Vagina (tissue), 2 donors: Measurements from ENCODE around the gene ITM2B. TPM values are rescaled to one million over a fixed set of nuclear protein-coding genes. Genes with fewer than 3 reads are reported as not detected.

Experiments
- DNase-seq, 2 donors: peaks; one replicate each; pipeline ENCODE4 v3.0.0-alpha.2; 2017; ENCODE audit errors: extremely low spot score in 2 of 2
- H3K27ac ChIP-seq: fragments of 200-600 bp; sonication (generic); one replicate; pipeline ENCODE4 v1.5.1; 2019
- H3K27me3 ChIP-seq: fragments of 200-600 bp; sonication (generic); one replicate; pipeline ENCODE4 v1.5.1; 2019
- H3K36me3 ChIP-seq, 2 donors: fragments of 200-600 bp; sonication (generic); one replicate each; pipeline ENCODE4 v1.5.1; 2017 to 2019
- H3K4me1 ChIP-seq: fragments of 200-600 bp; sonication (generic); one replicate; pipeline ENCODE4 v1.5.1; 2019
- H3K4me3 ChIP-seq, 2 donors: fragments of 200-600 bp; sonication (generic); 1 replicate in 1 of 2; 2 replicates in 1 of 2; pipeline ENCODE4 v1.5.1; 2016 to 2019
- H3K9me3 ChIP-seq: fragments of 200-600 bp; sonication (generic); one replicate; pipeline ENCODE4 v1.5.1; 2019
- POLR2A ChIP-seq, 2 donors: fragments of 450-650 bp; IDR thresholded peaks; one replicate each; pipeline ENCODE4 v1.6.1; 2017; ENCODE audit warnings: antibody characterized with exemption in 2 of 2, mild to moderate bottlenecking in 2 of 2, moderate library complexity in 2 of 2
- POLR2AphosphoS5 ChIP-seq, 2 donors: sonication (generic); formaldehyde crosslinking; IDR thresholded peaks; one replicate each; pipeline ENCODE4 v1.9.0; 2017; ENCODE audit warnings: antibody characterized with exemption in 2 of 2, mild to moderate bottlenecking in 2 of 2, low read depth in 1 of 2; ENCODE audit not compliant: insufficient read depth in 1 of 2
- intact Hi-C: fragments of 100-400 bp; cut with DNase I; formaldehyde crosslinking; loops from one replicate; pipeline ENCODE4 v1.15.1; 2023
- total RNA-seq: library from RNA; depleted of rRNA; stranded (reverse); fragments of >200 nt; gene quantifications from one replicate; pipeline ENCODE4 v1.2.3, GENCODE V29; 2016
- TF ChIP-seq, protein P1 (sequence below), 3 experiments: fragments of 450-650 bp in 2 of 3; fragments of 200-600 bp in 1 of 3; sonication (generic) in 1 of 3; IDR thresholded peaks; one replicate each; pipeline ENCODE4 v1.5.1; 2017 to 2019; ENCODE audit warnings: antibody characterized with exemption in 3 of 3, mild to moderate bottlenecking in 2 of 3, moderate library complexity in 2 of 3

Gene ITM2B
- total RNA-seq: 475 TPM

DNA sequence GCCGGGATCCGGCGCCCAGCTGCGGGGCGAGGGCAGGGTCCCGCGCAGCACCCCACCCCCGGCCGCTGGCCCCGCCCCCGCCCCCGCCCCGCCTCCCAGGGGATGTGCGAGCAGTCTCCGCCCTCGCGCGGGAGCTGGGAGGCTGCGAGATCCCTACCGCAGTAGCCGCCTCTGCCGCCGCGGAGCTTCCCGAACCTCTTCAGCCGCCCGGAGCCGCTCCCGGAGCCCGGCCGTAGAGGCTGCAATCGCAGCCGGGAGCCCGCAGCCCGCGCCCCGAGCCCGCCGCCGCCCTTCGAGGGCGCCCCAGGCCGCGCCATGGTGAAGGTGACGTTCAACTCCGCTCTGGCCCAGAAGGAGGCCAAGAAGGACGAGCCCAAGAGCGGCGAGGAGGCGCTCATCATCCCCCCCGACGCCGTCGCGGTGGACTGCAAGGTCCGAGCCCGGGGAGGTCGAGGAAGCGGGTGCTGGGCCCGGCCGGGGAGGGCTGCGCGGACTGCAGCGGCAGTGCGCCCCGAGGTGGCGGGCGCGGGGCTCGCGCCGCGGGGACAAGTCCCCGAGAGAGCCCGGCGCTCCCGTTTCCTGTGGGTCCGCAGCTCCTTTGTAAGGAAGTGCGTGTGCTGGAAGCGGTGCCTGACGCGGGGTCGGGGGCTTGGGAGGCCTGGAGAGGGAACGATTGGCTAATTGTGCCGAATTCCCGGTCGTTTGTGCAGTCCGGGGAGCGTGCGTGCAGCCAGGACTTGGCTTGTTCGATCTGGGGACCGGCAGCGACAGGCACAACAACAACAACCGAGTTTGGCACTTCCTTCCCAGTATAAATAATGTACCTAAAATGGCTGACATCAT, at the start of gene ITM2B:
Gene ITM2B (plus strand): TSS at position 161 of the 843 bp plus-strand sequence. CDS start 155 bp downstream, at position 316.
- H3K27me3 ChIP-seq: no peaks in the 10 kb centered on the region
- no peaks in the 10 kb centered on the region for H3K36me3 ChIP-seq
- no peaks in the 10 kb centered on the region for H3K9me3 ChIP-seq
- intact Hi-C loops: loop anchor here (5.0 kb wide), 1 partner anchor 106 kb away; no protein-coding TSS in a partner anchor
- no peak for DNase-seq
- H3K4me3 ChIP-seq: peak within 1 kb of the TSS; percentile 76 to 98
- peak in 1 of 2 donors; percentile 63 for TF ChIP-seq POLR2AphosphoS5 (IDR thresholded peaks at IDR 0.05; ENCODE audit: insufficient read depth in 1 of 2, low read depth in 1 of 2)
- TF ChIP-seq, protein P1, sequence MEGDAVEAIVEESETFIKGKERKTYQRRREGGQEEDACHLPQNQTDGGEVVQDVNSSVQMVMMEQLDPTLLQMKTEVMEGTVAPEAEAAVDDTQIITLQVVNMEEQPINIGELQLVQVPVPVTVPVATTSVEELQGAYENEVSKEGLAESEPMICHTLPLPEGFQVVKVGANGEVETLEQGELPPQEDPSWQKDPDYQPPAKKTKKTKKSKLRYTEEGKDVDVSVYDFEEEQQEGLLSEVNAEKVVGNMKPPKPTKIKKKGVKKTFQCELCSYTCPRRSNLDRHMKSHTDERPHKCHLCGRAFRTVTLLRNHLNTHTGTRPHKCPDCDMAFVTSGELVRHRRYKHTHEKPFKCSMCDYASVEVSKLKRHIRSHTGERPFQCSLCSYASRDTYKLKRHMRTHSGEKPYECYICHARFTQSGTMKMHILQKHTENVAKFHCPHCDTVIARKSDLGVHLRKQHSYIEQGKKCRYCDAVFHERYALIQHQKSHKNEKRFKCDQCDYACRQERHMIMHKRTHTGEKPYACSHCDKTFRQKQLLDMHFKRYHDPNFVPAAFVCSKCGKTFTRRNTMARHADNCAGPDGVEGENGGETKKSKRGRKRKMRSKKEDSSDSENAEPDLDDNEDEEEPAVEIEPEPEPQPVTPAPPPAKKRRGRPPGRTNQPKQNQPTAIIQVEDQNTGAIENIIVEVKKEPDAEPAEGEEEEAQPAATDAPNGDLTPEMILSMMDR (IDR thresholded peaks at IDR 0.05): peak in 1 of 3 experiments; percentile 32
- peak in 1 of 2 donors; percentile 82 for TF ChIP-seq POLR2A (IDR thresholded peaks at IDR 0.05)
- peaks cover 58% of the 10 kb centered on the region for H3K4me1 ChIP-seq
- peak within 1 kb of the TSS; percentile 99 for H3K27ac ChIP-seq

DNA sequence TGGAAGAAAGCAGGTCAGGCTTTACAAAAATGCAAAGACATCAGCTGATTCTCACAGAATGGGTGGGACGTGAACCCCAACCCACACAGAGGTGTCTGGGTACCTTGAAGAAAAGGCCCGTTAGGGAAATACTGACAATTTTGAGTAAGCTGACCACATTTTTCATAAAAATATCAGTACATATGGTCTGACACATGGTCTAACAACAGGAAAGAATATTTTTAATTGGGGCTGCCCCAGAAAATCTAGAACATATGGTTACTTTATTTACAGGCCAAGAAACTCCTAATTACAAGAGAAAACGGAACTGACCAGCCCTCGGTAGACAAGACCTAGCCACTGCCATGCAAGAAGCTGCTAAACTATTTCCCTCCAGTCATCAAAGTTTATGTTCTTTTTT, 48.7 kb upstream of the ITM2B start:
- Histone ChIP-seq H3K4me1 (no peaks in the 10 kb centered on the region), H3K27me3 (no peaks in the 10 kb centered on the region), H3K4me3 (no peak overlapping the region), H3K9me3 (no peaks in the 10 kb centered on the region), H3K27ac (peak overlapping the region; percentile 43), H3K36me3 (no peaks in the 10 kb centered on the region)
- intact Hi-C loops: no loop called here
- TF ChIP-seq, protein P1 (IDR thresholded peaks at IDR 0.05): no peak
- TF ChIP-seq POLR2A (IDR thresholded peaks at IDR 0.05) (no peak), POLR2AphosphoS5 (IDR thresholded peaks at IDR 0.05; ENCODE audit: insufficient read depth in 1 of 2, low read depth in 1 of 2) (no peak)
- DNase-seq: no peak

DNA sequence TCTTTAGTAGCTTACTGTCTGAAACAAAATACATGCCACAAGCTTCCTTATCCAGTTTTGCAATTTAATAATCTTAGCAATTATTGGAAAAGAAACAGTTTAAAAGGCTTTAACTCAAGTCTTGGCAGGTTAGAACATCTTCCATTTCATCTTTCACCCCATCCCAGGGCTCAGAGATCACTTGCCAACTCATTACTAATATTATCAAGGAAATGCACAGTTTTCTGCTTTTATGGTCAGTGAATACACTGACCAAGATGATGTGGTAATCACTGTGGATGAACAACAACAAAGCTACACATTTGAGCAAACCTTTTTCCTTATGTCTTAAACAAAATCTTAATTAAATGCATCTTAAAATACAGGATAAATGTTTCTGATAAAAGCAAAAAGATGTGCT, 48.0 kb upstream of the ITM2B start:
- Histone ChIP-seq H3K27ac (peak overlapping the region; percentile 43), H3K9me3 (no peaks in the 10 kb centered on the region), H3K4me3 (no peak overlapping the region), H3K4me1 (no peaks in the 10 kb centered on the region), H3K36me3 (no peaks in the 10 kb centered on the region), H3K27me3 (no peaks in the 10 kb centered on the region)
- intact Hi-C loops: no loop called here
- no peak for DNase-seq
- TF ChIP-seq POLR2A (IDR thresholded peaks at IDR 0.05): no peak
- TF ChIP-seq, protein P1 (IDR thresholded peaks at IDR 0.05): no peak
- TF ChIP-seq POLR2AphosphoS5 (IDR thresholded peaks at IDR 0.05; ENCODE audit: insufficient read depth in 1 of 2, low read depth in 1 of 2): no peak

DNA sequence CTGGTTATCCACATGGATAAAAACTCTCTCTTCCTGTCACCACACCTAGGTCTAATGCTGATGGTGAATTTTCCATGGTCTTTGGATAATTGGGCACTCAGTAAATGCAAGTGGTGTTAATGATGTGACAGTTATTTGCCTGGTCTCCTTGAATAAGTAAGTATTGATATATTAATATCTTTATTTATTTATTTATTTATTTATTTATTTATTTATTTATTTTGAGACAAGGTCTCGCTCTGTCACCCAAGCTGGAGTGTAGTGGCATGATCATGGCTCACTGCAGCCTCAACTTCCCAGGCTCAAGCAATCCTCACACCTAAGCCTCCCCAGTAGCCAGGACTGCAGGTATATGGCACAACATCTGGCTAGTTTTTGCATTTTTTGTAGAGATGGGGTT, 46.3 kb upstream of the ITM2B start:
- Histone ChIP-seq H3K4me1 (no peaks in the 10 kb centered on the region), H3K27me3 (no peaks in the 10 kb centered on the region), H3K36me3 (no peaks in the 10 kb centered on the region), H3K27ac (no peak overlapping the region), H3K9me3 (no peaks in the 10 kb centered on the region), H3K4me3 (no peak overlapping the region)
- TF ChIP-seq POLR2A (IDR thresholded peaks at IDR 0.05) (no peak), POLR2AphosphoS5 (IDR thresholded peaks at IDR 0.05; ENCODE audit: insufficient read depth in 1 of 2, low read depth in 1 of 2) (no peak)
- TF ChIP-seq, protein P1 (IDR thresholded peaks at IDR 0.05): no peak
- intact Hi-C loops: no loop called here
- DNase-seq: no peak

DNA sequence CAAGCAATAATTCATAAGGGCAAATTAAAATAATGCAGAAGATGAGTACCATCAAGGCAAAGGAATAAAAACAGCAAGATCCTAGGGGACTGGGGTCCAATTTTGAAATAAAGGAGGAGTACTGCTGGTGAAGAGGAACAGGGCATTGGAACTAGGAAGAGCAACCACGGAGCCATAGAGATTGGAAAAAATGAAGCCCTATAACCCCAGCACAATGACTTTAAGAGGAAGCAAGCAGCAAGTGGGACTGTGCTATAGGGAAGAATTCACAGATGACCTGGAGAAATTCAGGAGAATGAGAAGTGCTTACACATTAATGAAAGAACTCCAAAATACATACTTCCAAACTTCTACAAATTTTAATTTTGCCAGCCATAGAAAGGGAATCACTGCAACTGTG, 44.9 kb upstream of the ITM2B start:
- Histone ChIP-seq H3K4me1 (no peaks in the 10 kb centered on the region), H3K4me3 (no peak overlapping the region), H3K9me3 (no peaks in the 10 kb centered on the region), H3K27me3 (no peaks in the 10 kb centered on the region), H3K36me3 (no peaks in the 10 kb centered on the region), H3K27ac (no peak overlapping the region)
- DNase-seq: no peak
- intact Hi-C loops: no loop called here
- TF ChIP-seq POLR2A (IDR thresholded peaks at IDR 0.05) (no peak), POLR2AphosphoS5 (IDR thresholded peaks at IDR 0.05; ENCODE audit: insufficient read depth in 1 of 2, low read depth in 1 of 2) (no peak)
- TF ChIP-seq, protein P1 (IDR thresholded peaks at IDR 0.05): no peak
